HG02973 (cell line): Measurements from ENCODE around the gene ZNG1B.
"Not testable (repeated sequence)": the region's sequence is repeated elsewhere in the genome, so short reads cannot be mapped to it uniquely, and the experiment has no call there.

Experiments
- ATAC-seq: cut with Tn5 transposase; IDR thresholded peaks from one replicate; pipeline ENCODE4 v1.9.1; 2021; ENCODE audit warnings: moderate library complexity; ENCODE audit not compliant: unreplicated experiment

The ZNG1B gene

DNA sequence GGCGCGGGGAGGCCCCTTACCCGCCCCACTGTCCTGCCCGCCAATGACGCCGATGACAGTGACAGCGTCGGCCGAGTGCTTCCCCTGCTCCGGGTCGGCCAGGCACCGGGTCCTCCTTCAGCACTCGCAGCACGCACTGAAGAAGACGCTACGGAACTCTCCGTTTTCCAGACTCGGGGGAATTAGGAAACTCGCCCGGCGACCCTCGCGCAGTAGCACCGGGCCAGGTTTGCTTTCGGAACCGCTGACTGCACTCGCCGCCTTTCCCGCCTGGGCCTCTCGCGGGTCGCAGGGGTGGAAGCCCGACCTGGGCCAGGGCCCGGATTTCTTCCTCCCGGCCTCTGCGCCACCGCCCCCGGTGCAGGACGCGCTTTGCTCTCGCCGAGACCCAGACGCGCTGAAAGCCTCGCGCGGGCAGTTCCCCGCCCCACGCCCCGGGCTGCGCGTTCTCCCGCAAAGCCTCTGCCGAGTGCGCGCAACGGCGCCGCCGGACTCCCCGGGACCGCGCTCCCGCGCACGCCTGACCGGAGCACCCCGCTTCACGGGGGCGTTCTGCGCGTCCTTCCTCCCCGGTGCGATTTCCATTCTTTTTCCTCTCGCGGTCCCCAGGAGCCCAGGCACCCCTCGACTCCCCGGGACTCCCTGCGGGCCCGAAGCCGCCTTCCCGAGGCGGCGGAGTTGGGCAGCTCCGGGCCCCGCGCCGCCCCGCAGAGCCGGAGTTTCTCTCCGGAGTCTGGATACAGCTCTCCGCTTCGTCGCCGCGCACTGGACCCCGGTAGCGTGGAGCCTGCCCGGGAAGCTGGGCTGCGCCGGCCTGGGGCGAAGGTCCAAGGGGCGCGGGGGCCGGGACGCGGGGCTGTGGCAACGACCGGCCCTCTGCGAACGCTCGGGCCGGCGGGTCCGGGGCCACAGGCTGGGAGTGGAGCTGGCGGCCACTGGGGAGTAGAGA lies 65.9 kb downstream of the ZNG1B start:
- ATAC-seq, result peak; percentile 55

DNA sequence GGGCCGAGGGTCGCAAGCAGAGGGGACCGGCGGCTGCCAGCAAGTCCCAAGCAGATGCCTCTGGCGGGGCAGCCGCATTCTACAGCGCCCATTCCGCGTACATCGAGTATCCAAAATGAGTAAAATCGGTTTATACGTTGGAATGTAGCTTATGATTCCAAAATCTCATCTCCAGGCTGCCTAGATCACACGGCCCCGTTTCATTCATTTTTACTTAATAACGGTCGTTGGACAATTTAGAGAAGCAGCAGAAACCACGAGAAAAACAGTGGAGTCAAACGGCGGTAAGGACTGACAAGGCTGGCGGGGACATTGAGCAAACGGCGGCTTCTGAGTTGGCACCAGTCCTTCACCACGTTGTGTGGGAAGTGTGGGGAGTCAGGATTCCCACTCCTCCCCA lies 66.6 kb downstream of the ZNG1B start:
- not testable (repeated sequence) for ATAC-seq

DNA sequence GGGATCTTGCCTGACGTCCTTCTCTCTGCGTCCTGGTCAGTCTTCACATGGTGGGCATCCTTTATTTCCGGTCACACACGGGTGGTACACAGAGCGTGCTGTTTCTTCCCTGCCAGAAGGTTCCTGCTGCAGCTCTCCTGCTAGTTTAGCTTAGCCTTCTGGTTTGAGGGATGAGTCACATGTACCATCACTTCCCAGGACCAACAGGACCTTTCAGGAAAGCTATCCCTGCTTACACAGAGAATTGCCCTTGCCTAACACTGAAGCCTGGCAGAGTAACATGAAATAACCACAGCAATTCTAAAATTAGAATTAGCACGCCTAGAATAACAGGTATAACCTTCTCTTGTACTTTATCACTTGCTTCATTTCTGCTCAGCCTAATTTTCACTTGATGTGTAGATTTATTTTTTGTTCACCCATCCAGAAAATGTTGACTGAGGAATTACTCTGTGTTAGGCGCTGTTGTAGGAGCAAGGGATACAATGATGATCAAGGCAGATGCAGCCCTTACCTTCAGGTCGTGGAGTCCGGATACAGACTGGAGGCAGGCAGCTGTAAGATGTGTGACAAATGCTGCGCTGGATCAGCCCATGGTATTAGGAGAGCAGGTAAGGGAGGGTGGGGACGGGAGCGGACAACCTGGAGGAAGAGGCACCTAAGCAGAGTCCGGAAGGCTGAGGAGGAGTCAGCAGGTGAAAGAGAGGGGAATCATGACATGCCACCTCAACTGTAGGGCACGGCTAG lies 70.1 kb downstream of the ZNG1B start:
- not testable (repeated sequence) for ATAC-seq

DNA sequence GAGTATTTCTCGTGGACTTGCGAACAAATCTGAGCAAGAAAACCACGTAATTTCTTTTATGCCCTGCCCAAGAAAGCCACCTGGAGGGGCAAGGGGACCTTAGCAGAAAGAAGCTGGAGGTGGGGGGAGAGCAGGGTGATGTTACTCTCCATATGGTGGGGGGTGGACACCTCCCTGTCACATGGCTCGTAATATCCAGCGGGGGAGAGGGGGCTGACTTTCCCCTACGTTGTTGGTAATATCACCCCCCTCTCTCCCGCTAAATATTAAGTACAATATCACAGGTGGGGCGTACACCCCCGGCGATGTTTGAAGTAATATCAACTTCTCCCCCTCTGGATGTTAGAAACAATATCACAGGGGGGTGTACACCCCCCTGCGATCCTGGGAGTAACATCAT lies 70.7 kb downstream of the ZNG1B start:
- ATAC-seq, result not testable (repeated sequence)

DNA sequence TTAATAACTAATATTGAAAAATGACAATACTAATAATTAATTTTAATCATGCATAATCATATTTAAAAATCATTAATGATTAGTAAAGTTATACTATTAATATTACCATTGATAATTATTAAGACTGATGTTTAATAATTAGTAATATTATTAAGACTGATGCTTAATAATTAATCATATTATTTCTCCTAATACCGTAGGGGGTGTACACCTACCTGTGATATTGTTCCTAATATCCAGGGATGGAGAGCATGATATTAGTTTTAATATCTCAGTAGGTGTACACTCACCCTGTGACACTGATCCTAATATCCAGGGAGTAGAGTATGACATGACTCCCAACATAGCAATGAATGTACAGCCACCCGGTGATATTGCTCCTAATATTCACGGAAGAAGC lies 73.4 kb downstream of the ZNG1B start:
- ATAC-seq, result not testable (repeated sequence)

DNA sequence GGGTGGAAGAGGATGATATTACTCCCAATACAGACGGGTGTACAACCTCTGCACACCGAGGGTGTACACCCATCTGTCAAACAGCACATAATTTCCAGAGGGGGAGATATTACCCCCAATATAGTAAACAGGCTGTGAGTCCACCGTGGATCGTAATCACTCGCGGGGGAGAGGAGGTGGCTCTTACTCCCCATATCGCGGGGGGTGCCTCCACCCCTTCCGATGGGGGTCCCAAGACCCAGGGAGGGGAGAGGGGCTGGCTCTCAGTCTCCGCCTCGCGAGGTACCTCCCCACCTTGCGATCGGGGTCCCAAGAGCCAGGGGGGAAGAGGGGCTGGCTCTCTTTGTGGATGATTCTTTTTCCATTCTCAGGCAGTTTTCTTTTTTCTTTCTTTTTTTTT lies 74.4 kb downstream of the ZNG1B start:
- ATAC-seq, result not testable (repeated sequence)

DNA sequence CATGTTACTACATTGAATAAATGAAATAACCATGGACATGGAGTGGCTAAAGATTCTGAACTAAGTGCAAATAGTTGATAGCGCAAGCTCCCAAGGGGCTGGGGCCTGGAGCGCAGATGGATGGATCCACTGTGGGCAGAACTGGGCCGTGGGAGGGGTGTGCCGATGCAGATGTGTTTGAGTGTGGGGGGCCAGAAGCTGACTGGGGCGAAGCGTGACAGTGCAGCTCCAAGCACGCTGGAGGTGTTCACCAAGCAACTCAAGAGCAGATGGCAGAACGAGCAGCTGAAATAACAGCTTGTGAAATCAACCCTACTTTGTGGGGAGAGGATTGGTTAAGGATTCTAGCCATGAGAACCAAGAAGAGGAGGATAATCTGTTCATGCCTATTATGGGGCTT lies 78.0 kb downstream of the ZNG1B start:
- ATAC-seq, result not testable (repeated sequence)

DNA sequence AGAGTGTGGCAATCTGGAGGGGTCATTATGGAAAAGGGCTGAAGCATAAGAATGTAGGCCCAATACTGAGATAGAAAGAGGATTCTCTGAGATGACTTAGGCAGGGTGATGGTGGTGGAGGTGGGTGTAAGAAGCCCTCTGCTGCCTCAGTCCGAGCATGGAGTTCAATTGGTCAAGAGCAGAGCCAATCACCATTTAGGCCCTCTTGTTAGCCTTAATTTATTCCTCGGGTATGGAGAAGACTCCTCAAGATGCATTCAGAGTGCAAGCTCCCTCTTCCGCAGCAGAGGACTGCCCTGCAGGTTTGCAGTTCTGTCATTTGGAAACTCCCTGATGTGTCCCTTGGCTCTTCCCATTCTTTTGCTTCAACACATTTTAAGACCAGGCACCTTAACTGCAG lies 78.5 kb downstream of the ZNG1B start:
- ATAC-seq, result not testable (repeated sequence)

DNA sequence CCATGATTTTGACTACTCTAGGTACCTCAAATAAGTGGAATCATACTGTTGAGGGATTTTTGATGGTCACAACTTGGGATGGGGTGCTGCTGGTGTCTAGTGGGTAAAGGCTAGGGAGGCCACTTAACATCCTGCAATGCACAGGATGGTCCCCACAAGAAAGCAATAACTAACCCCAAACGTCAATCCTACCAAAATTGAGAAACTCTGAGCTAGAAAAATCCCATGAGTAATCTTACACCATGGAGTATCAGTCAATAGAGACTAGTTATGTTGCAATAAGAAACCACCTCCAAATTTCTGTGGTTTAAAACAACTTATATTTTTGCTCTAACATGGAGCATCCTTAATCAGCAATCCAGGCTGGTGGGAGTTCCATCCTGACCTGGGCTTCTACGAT lies 79.5 kb downstream of the ZNG1B start:
- ATAC-seq, result not testable (repeated sequence)

DNA sequence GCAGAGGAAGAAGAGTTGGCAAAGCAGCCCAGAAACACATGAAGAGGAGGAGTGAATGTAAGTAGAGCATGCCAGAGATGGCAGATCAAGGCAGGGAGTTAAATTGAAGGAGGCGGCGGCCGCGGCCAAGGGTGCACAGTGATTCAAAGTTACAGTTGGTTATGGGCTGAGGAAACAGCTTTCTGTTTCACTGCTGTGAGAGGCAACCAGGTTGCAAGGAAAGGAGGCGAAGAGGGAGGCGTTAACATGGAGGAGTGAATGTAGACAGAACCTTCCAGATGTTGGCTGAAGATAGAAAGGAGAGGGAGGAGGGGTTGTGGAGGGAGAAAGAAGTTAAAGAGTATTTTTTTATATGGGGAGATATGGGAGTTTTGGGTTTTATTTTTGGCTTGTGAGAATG lies 83.3 kb downstream of the ZNG1B start:
- not testable (repeated sequence) for ATAC-seq

DNA sequence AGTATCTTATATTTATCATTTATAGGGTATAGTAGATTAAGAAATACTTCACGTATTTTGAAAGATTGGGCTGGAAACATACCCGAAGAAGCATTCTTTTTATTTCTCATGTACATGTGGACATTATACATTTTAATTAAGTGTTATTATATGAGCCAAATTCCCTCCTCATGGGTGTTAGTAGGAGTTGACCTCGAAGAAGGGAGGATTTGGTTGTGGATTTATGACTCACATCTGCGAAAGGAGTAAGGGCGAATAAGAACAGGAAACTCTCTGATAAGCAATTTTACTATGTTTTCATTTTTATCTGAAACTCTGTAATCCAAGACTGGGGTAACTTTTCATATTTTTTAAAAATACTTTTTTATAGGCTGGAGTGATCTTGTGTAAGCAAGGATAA lies 84.0 kb downstream of the ZNG1B start:
- not testable (repeated sequence) for ATAC-seq

DNA sequence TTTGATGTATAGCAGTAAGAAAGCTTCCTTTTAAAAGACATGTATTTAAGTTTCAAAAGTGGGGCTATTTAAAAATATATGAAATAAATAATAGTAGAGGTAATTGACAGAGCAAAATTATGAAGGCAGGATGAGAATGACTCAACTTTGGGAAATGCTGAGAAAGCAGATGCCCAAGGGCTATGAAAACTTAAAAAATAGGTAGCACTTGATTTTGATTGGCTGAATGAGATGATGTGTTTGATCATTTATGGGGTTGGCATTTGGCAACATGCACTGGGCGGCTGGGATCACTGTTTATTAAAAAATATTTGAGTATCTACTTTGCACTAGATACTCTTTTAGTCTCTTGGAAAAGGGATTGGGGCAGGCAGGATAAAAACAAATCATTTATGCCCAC lies 87.5 kb downstream of the ZNG1B start:
- ATAC-seq, result not testable (repeated sequence)

DNA sequence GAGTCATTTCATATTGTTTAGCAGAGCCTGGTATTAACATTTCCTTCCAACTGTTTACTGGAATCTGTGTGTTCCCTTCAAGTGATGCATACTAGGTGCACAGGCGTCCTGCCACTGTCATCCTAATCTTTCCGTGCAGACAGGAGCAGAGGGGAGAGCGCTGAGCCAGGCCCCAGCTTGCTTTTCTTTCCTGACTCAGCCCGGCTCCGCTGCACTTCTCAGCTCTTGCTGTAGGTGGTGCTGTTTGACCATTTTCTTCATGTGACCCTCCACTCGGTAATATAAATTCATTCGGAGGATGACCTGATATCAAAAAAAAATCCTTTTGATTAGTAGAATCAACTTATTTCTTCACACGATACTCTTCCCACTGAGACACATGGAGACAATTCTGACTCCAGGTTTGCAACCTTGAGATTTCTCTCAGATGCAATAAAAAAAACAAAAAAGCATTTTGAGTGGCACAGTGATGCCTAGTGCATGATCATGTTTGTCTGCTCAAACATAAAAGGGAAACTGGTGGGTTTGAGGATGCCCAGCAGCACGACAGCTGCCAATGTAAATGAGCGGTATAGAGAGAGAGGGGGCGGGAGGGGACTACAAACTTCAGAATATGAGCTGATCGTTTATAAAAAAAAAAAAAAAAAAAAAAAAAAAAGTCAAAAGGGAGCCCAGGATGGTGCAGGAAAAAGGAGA lies 90.0 kb downstream of the ZNG1B start:
- not testable (repeated sequence) for ATAC-seq

DNA sequence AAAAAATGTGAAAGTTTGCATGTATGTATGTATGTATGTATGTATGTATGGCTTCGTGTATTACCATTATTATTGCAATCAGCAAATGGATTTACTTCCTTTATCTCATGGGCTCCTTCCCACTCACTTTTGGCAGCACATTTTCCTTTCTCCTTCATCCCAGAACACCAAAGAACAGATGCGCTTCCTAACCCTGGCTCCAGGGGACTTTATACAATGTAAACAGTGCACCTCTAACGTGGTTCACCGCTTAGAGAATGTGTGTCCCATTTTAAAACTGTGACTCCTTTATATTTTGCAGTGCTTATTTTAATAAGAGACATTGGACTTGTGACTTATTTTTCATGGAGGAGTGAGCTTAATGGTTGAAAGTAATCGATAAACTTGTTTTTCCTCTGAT lies 90.6 kb downstream of the ZNG1B start:
- ATAC-seq, result not testable (repeated sequence)

DNA sequence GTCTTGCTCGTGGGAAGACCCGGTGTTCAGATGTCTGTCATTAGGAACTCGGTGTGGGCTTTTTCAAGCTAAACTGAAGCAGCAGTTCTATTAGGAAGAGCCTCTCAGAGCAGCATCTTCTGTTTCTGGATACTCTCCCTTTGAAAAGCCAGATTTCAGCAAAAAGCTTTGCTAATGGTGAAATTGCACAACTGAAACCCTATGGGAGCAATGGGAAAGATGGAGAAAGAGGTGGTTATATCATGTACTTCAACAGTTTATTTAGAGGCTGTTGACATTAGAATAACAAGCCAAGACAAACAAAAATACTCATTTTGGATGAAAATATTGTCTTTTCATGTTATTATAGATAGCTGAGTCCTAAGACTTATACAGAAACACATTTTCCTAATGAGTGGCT lies 91.4 kb downstream of the ZNG1B start:
- not testable (repeated sequence) for ATAC-seq

DNA sequence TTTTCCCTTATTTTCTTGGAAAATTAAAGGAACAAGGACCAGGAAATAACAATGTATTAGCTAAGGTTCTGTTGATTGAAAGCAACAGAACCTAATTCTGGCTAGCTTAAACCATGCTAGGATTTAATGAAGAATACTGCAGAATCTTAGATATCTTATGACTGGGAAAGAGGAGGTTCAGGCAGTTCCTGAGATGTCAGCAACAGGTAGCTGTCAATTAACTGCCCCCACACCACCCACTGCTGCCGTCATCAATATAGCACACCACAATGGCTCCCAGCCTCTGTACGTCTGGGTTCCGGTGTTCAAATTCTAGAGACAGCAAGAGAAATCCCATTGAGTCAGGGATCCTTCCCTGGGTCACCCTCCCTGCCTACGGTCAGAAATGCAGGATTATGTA lies 95.5 kb downstream of the ZNG1B start:
- not testable (repeated sequence) for ATAC-seq

DNA sequence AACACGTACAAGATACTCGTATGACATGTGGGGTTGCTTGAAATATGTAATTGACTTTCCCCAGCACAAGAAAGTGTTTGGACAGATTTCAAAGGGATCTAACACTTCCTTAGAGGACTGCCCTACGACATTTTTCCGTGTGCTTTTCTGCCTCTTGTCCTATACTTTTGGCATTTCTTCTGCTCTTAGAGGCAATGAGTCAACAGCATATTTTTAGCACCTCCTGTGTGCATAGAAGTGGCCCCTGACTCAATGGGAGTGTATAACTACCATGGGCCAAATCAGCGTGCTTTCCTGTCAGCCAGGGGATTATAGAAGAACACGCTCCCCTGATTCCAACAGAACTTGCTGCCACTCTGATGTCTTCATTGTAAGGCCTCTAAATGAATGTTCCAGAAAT lies 99.1 kb downstream of the ZNG1B start:
- ATAC-seq, result not testable (repeated sequence)

DNA sequence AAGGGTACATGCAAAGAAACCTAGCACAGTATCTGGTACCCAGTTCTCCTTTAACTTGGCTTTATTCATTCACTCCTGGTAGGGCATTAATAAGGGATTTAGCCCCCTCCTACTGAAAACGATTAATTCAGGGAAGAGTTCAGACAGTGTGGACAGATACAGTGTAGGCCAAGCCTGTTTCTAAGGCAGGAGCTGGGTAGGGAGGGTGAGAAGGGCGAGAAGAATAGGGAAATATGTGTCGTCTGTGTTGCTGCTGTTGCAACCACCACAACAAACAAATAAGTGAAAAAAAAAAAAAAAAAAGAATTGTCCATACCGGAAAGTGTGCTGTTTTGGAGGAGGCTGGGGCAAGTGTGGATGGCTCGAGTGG lies 103.3 kb downstream of the ZNG1B start:
- ATAC-seq, result not testable (repeated sequence)

DNA sequence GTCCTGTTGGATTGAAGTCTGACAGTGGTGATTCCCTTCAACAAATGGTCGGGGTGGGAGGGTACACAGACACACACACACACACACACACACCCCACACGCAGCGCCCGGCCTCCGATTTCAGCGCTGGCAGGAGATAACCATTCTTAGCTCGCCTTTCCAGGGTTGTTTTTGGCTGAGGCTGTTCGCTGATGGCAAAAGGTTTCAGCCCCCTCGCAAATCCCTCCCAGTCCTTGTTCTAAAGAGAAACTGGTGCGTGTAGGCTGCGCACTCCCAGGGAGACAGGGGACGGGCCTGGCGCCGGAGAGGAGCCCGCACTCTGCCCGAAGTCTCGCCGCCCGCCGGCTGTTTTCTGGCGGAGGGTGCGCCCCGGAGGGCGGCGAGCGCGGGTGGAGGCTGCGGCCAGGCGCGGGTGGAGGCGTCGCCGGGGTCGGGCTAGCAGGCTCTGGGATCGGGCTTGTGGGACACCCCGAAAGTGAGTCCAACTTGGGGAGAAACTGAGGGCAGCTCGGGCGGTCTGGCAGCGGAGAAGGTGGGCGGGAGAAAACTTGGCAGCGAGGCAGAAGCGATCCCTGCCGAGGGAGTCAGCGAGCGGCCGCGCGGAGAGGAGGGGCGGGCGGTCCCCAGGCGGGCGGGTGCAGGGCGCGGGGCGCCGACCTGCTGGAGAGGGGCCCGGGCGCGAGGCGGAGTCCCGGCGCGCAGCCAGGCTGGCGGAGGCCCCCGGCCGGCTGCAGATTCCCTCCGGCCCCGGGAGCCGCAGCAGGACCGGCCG lies 103.9 kb downstream of the ZNG1B start:
- not testable (repeated sequence) for ATAC-seq

DNA sequence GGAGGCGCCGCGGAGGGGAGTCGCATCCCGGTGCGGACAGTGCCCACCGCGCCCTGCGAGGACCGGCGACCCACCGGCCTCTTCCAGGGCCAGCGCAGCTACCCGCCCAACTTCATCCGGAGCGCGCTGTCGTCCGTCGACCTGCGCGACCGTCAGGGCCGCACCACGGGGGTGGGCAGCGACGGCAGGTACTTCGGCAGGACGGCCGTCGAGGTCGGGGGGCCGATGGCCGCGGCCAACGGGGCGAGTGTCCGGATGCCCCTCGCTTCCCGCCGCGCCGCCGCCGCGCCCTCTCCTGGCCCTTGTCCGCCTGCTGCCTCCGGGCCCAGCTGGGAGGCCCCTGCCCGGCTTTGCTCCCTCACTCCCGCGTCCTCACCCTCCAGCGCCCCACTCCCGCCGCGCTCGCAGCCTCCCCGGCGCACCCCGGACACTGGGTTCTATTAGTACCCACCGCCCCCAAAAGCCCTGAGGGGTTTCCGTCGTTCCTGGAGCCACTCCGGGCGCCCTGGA lies 104.5 kb downstream of the ZNG1B start:
- not testable (repeated sequence) for ATAC-seq
